ENCODE measurements around the gene FAM181A. TPM values are rescaled to one million over a fixed set of nuclear protein-coding genes. Genes with fewer than 3 reads are reported as not detected.

The FAM181A gene
- total RNA-seq, 1 experiment from 2014 or later, result not detected

DNA sequence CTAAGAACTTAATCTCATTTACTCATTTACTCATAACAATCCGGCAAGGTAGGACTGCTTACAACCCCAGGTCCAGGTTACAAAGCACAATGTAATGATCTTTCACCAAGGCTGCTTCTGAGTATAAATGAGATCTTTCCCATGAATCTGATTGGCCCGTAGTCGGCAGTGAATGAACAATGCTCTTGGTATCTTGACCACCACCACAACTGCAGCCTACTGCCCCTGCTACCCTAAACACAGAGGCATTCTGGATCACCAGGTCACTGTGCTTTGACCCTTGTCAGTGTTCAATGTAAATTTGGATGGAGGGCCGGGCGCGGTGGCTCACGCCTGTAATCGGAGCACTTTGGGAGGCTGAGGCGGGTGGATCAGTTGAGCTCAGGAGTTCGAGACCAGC, 15.9 kb downstream of the FAM181A start:
- no peak for TF ChIP-seq EZH2 (IDR thresholded peaks at IDR 0.05; ENCODE audit: low read depth)
- TF ChIP-seq, protein P1, sequence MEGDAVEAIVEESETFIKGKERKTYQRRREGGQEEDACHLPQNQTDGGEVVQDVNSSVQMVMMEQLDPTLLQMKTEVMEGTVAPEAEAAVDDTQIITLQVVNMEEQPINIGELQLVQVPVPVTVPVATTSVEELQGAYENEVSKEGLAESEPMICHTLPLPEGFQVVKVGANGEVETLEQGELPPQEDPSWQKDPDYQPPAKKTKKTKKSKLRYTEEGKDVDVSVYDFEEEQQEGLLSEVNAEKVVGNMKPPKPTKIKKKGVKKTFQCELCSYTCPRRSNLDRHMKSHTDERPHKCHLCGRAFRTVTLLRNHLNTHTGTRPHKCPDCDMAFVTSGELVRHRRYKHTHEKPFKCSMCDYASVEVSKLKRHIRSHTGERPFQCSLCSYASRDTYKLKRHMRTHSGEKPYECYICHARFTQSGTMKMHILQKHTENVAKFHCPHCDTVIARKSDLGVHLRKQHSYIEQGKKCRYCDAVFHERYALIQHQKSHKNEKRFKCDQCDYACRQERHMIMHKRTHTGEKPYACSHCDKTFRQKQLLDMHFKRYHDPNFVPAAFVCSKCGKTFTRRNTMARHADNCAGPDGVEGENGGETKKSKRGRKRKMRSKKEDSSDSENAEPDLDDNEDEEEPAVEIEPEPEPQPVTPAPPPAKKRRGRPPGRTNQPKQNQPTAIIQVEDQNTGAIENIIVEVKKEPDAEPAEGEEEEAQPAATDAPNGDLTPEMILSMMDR (conservative IDR thresholded peaks at IDR 0.05), result no peak
- BruUV-seq (replicated peaks), result no TSS peak

DNA sequence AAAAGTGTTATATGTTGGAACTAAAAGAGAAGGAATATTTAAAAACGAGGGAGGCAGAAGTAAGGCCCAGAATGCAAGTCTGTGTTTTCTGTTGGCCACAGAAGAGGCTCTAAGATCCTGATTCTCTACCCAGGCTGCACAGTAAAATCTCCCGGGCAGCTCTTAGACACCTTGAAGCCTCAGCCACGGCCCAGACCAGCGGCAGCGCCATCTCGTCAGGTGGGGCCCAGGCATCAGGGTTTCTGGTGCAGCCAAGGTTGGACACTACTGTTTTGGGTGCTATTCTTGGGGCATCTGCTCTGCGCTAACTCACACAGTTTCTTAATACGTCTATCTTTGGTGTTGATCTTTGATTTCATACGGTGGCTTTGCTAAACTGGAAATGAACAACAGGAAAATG, 16.8 kb downstream of the FAM181A start:
- H3K4me2 ChIP-seq, result no peak overlapping the region
- H3K4me3 ChIP-seq, result no peak overlapping the region
- H3K36me3 ChIP-seq (ENCODE audit: low read depth), result no peaks in the 10 kb centered on the region
- no peaks in the 10 kb centered on the region for H3K79me2 ChIP-seq (ENCODE audit: low read depth)
- no peak for DNase-seq
- H3K27ac ChIP-seq, result no peak overlapping the region
- ChIA-PET CTCF (no interaction called here), POLR2A (ENCODE audit: unreplicated experiment) (no interaction called here)
- no TSS peak for BruUV-seq (replicated peaks)
- no peaks in the 10 kb centered on the region for H4K20me1 ChIP-seq (ENCODE audit: insufficient read depth)
- no peak overlapping the region for H2AFZ ChIP-seq
- TF ChIP-seq EZH2 (IDR thresholded peaks at IDR 0.05; ENCODE audit: low read depth), result no peak
- TF ChIP-seq, protein P1 (conservative IDR thresholded peaks at IDR 0.05), result no peak
- H3K9me3 ChIP-seq (ENCODE audit: insufficient read depth, low read depth), result no peaks in the 10 kb centered on the region
- no peaks in the 10 kb centered on the region for H3K9me2 ChIP-seq (ENCODE audit: insufficient read depth)
- peaks cover 49% of the 10 kb centered on the region for H3K4me1 ChIP-seq (replicated peaks; ENCODE audit: insufficient read depth)
- intact Hi-C loops (cut with micrococcal nuclease; ENCODE audit: unreplicated experiment), result no loop called here
- H3K27me3 ChIP-seq (ENCODE audit: insufficient read depth, low read depth), result no peaks in the 10 kb centered on the region
- peaks cover 32% of the 10 kb centered on the region for H3F3A ChIP-seq (ENCODE audit: insufficient read depth, low read depth)

More for the DNA sequence above, 15.9 kb downstream of the FAM181A start:
- Histone ChIP-seq H3K4me1 (replicated peaks; ENCODE audit: insufficient read depth) (peaks cover 49% of the 10 kb centered on the region), H3K4me2 (peak overlapping the region; percentile 80), H3K79me2 (ENCODE audit: low read depth) (no peaks in the 10 kb centered on the region), H3K9me3 (ENCODE audit: insufficient read depth, low read depth) (no peaks in the 10 kb centered on the region), H3K27ac (peak overlapping the region; percentile 99), H3F3A (ENCODE audit: insufficient read depth, low read depth) (peaks cover 32% of the 10 kb centered on the region), H3K4me3 (no peak overlapping the region), H3K9me2 (ENCODE audit: insufficient read depth) (no peaks in the 10 kb centered on the region), H3K36me3 (ENCODE audit: low read depth) (no peaks in the 10 kb centered on the region), H2AFZ (no peak overlapping the region), H3K27me3 (ENCODE audit: insufficient read depth, low read depth) (no peaks in the 10 kb centered on the region), H4K20me1 (ENCODE audit: insufficient read depth) (no peaks in the 10 kb centered on the region)
- ChIA-PET CTCF (interaction anchor here (0.6 kb wide), 1 partner anchor 783 kb away, joined by 5 read pairs; no protein-coding TSS in a partner anchor), POLR2A (ENCODE audit: unreplicated experiment) (no interaction called here)
- intact Hi-C loops (cut with micrococcal nuclease; ENCODE audit: unreplicated experiment), result no loop called here
- peak in 1 of 2 experiments; percentile 54 for DNase-seq

DNA sequence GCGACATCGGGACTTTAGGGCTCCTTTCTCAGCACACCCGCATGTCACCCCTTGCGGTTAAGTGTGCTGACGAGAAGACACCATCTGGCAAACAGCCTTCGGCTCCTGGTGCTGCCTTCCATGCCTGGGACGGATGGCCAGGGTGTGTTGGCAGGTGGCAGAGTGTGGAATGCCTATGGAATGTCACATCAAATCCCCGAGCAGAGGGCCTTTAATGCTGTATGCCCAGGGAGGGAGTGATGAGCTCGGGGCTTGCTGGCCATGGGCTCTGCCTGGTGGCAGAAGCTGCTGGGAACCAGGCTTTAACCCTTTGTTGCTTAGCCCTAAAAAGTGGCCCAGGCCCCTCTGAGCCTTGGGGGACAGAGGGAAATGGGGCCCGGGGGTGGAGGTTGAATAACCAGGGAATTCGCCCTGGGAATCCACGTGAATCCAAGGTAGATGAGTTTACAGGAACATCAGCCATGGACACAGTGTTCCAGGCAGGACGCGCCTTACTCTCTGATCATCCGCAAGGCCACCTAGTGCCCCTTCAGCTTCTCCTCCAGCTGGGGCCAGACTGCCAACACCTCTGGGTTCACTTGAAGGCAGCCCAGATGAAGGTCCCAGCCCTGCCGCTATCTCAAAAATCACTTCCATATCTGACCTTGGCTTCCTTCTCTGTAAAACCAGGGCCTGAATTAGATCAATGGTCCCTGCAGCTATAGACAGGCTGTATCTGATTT, 17.4 kb downstream of the FAM181A start:
- Histone ChIP-seq H4K20me1 (ENCODE audit: insufficient read depth) (no peaks in the 10 kb centered on the region), H2AFZ (no peak overlapping the region), H3K27ac (no peak overlapping the region), H3K4me2 (no peak overlapping the region), H3K79me2 (ENCODE audit: low read depth) (no peaks in the 10 kb centered on the region), H3F3A (ENCODE audit: insufficient read depth, low read depth) (peaks cover 32% of the 10 kb centered on the region), H3K4me3 (no peak overlapping the region), H3K36me3 (ENCODE audit: low read depth) (no peaks in the 10 kb centered on the region), H3K9me3 (ENCODE audit: insufficient read depth, low read depth) (no peaks in the 10 kb centered on the region), H3K9me2 (ENCODE audit: insufficient read depth) (no peaks in the 10 kb centered on the region), H3K27me3 (ENCODE audit: insufficient read depth, low read depth) (no peaks in the 10 kb centered on the region), H3K4me1 (replicated peaks; ENCODE audit: insufficient read depth) (peaks cover 49% of the 10 kb centered on the region)
- CTCF ChIA-PET, result no interaction called here
- no TSS peak for BruUV-seq (replicated peaks)
- intact Hi-C loops (cut with micrococcal nuclease; ENCODE audit: unreplicated experiment), result no loop called here
- TF ChIP-seq, protein P1 (conservative IDR thresholded peaks at IDR 0.05), result no peak
- no peak for TF ChIP-seq EZH2 (IDR thresholded peaks at IDR 0.05; ENCODE audit: low read depth)
- no peak for DNase-seq
- POLR2A ChIA-PET (ENCODE audit: unreplicated experiment), result no interaction called here
